Endothelial cell of umbilical vein (primary cell): Measurements from ENCODE around the gene PLA2G2D. TPM values are rescaled to one million over a fixed set of nuclear protein-coding genes. Genes with fewer than 3 reads are reported as not detected.

ENCODE experiments used
- BruUV-seq: library from RNA; stranded (reverse); fragments of 400-500 nt; replicated peaks from 2 replicates; lab custom pipeline; 2021; lab: Mats Ljungman, UMichigan
- CTCF ChIA-PET: fragments of 300-600, 350-600 bp; sonication (Branson Sonifier 250); formaldehyde crosslinking; loops from one replicate; lab custom pipeline; 2021; ENCODE audit warnings: antibody characterized with exemption, inconsistent platforms; lab: Charles Lee
- POLR2A ChIA-PET: fragments of 300-600, 350-600 bp; sonication (Branson Sonifier 250); formaldehyde crosslinking; loops from one replicate; lab custom pipeline; 2021; ENCODE audit warnings: antibody characterized with exemption, inconsistent platforms; lab: Charles Lee
- DNase-seq: peaks from one replicate; pipeline ENCODE4 v3.0.0-alpha.2; 2011; ENCODE audit warnings: low read depth, low spot score
- FAIRE-seq: peaks from 2 replicates; lab custom pipeline; 2011; peaks lifted over from hg19 to GRCh38; lab: Jason Lieb, UNC
- H2AFZ ChIP-seq: 2 replicates; pipeline ENCODE4 v1.6.0; 2012; ENCODE audit warnings: low read depth, low read length, control low read depth, inconsistent platforms
- H3K27ac ChIP-seq: 2 replicates; pipeline ENCODE4 v1.5.1; 2011; ENCODE audit warnings: low read depth, mild to moderate bottlenecking, control low read depth, low read length, moderate library complexity; ENCODE audit not compliant: insufficient read depth
- H3K27me3 ChIP-seq, 2 experiments: 2 replicates each; pipeline versions ENCODE4 v1.6.0 to v1.6.1; 2011; ENCODE audit warnings: low read length in 2 of 2, mixed read lengths in 1 of 2; ENCODE audit not compliant: control insufficient read depth in 2 of 2, insufficient read depth in 2 of 2
- H3K36me3 ChIP-seq, 2 experiments: 2 replicates in 1 of 2; 3 replicates in 1 of 2; pipeline ENCODE4 v1.5.1; 2011; ENCODE audit warnings: low read length in 2 of 2, mild to moderate bottlenecking in 1 of 2, moderate library complexity in 1 of 2; ENCODE audit not compliant: control insufficient read depth in 2 of 2, insufficient read depth in 2 of 2; ENCODE audit errors: extremely low read depth in 1 of 2
- H3K4me1 ChIP-seq: 3 replicates; pipeline ENCODE4 v1.5.1; 2011; ENCODE audit warnings: mild to moderate bottlenecking, low read length; ENCODE audit not compliant: control insufficient read depth, insufficient read depth; ENCODE audit errors: extremely low read depth
- H3K4me2 ChIP-seq: 2 replicates; pipeline ENCODE4 v1.6.1; 2011; ENCODE audit warnings: low read length, control low read depth, mixed read lengths; ENCODE audit not compliant: insufficient read depth
- H3K4me3 ChIP-seq, 3 experiments: fragments of 200-600 bp in 1 of 3; sonication (generic), shearing (Covaris generic) in 1 of 3; replicated peaks in 1 of 3; 2 replicates each; pipeline ENCODE4 v1.5.1; 2011 to 2016; ENCODE audit warnings: control low read depth in 3 of 3, low read length in 3 of 3, mild to moderate bottlenecking in 2 of 3, inconsistent platforms in 1 of 3, low read depth in 1 of 3, moderate library complexity in 1 of 3; ENCODE audit not compliant: insufficient read depth in 1 of 3
- H3K79me2 ChIP-seq: 2 replicates; pipeline ENCODE4 v1.6.0; 2012; ENCODE audit warnings: low read length, inconsistent platforms; ENCODE audit not compliant: control insufficient read depth, insufficient read depth
- H3K9ac ChIP-seq: replicated peaks from 2 replicates; pipeline ENCODE3; 2011; ENCODE audit warnings: low read length, control low read depth; ENCODE audit not compliant: insufficient read depth; ENCODE audit errors: extremely low read depth
- H3K9me1 ChIP-seq: replicated peaks from 3 replicates; pipeline ENCODE4 v1.6.0; 2011; ENCODE audit warnings: mild to moderate bottlenecking, low read length; ENCODE audit not compliant: control insufficient read depth, insufficient read depth; ENCODE audit errors: extremely low read depth
- H3K9me3 ChIP-seq: replicated peaks from 2 replicates; pipeline ENCODE4 v1.5.1; 2012; ENCODE audit warnings: low read length, inconsistent platforms; ENCODE audit not compliant: control insufficient read depth, insufficient read depth
- H4K20me1 ChIP-seq: replicated peaks from 2 replicates; pipeline ENCODE3; 2011; ENCODE audit warnings: mild to moderate bottlenecking, low read length; ENCODE audit not compliant: control insufficient read depth, insufficient read depth; ENCODE audit errors: extremely low read depth
- EZH2 ChIP-seq: IDR thresholded peaks from 2 replicates; pipeline ENCODE4 v1.6.1; 2012; ENCODE audit warnings: borderline replicate concordance, low read depth, mild to moderate bottlenecking, moderate library complexity, low read length, inconsistent platforms; ENCODE audit not compliant: severe bottlenecking
- GATA2 ChIP-seq: IDR thresholded peaks from 2 replicates; pipeline ENCODE4 v1.7.0; 2011; ENCODE audit warnings: low read depth, mild to moderate bottlenecking, moderate library complexity, mixed read lengths, low read length; ENCODE audit not compliant: insufficient read length, insufficient read depth
- JUN ChIP-seq: IDR thresholded peaks from 2 replicates; pipeline ENCODE4 v1.6.1; 2011; ENCODE audit warnings: borderline replicate concordance, low read depth; ENCODE audit not compliant: insufficient read length, insufficient read depth
- MAX ChIP-seq: IDR thresholded peaks from 2 replicates; pipeline ENCODE4 v1.6.1; 2011; ENCODE audit not compliant: insufficient read depth, insufficient read length
- MYC ChIP-seq: IDR thresholded peaks from one replicate; pipeline ENCODE4 v1.6.1; 2011; ENCODE audit warnings: mild to moderate bottlenecking, low read depth, low read length
- POLR2AphosphoS5 ChIP-seq: IDR thresholded peaks from 2 replicates; pipeline ENCODE4 v1.6.1; 2012; ENCODE audit warnings: low read depth, mild to moderate bottlenecking, control low read depth, low read length, moderate library complexity; ENCODE audit not compliant: insufficient read depth
- dilution Hi-C: fragments of 300-500 bp; cut with MboI; formaldehyde crosslinking; loops from one replicate; pipeline ENCODE4 v1.15.0; 2019; ENCODE audit warnings: low sequenced_read_pairs; ENCODE audit not compliant: extremely low pct_ligation_motif_present
- intact Hi-C: fragments of 100-400 bp; cut with micrococcal nuclease; formaldehyde crosslinking; loops from one replicate; pipeline ENCODE4 v1.10.0; 2022
- polyA plus RNA-seq, 4 experiments: library from polyadenylated mRNA; depleted of rRNA in 3 of 4; stranded (reverse) in 3 of 4; unstranded in 1 of 4; fragments of >200 nt; gene quantifications; 2 replicates each; pipeline versions ENCODE4 v1.2.1 to v1.2.3, GENCODE V29; 2011 to 2012; ENCODE audit warnings: missing spikeins in 1 of 4
- total RNA-seq: library from RNA; stranded (reverse); gene quantifications from 2 replicates; pipeline ENCODE4 v1.2.3, GENCODE V29; 2021

PLA2G2D gene
- total and polyA plus RNA-seq, 2 donors (not counting 3 experiments of a cell fraction or from before 2014, with no cell fraction given): not detected

GRCh38 chr1:20142001-20142710, 22.8 kb upstream of the PLA2G2D start:
- intact Hi-C loops: no loop called here
- Histone ChIP-seq H3K27me3 (no peaks in the 10 kb centered on the region), H4K20me1 (no peaks in the 10 kb centered on the region), H2AFZ (no peak overlapping the region), H3K4me3 (no peak overlapping the region), H3K9me3 (no peaks in the 10 kb centered on the region), H3K27ac (no peak overlapping the region), H3K79me2 (no peaks in the 10 kb centered on the region), H3K36me3 (no peaks in the 10 kb centered on the region), H3K4me2 (no peak overlapping the region), H3K9me1 (no peaks in the 10 kb centered on the region), H3K4me1 (no peaks in the 10 kb centered on the region), H3K9ac (no peak overlapping the region)
- BruUV-seq: no TSS peak
- ChIA-PET CTCF (no interaction called here), POLR2A (no interaction called here)
- TF ChIP-seq POLR2AphosphoS5: no peak
- no peak for TF ChIP-seq MAX
- no peak for DNase-seq
- dilution Hi-C loops: no loop called here
- FAIRE-seq: no peak

GRCh38 chr1:20141466-20141865, 22.1 kb upstream of the PLA2G2D start:
- H3K9me3 ChIP-seq: no peaks in the 10 kb centered on the region
- H3K27ac ChIP-seq: no peak overlapping the region
- BruUV-seq: no TSS peak
- ChIA-PET POLR2A (no interaction called here), CTCF (no interaction called here)
- no peaks in the 10 kb centered on the region for H4K20me1 ChIP-seq
- H3K4me2 ChIP-seq: no peak overlapping the region
- TF ChIP-seq MYC (no peak), GATA2 (no peak), MAX (no peak), EZH2 (no peak), POLR2AphosphoS5 (no peak), JUN (no peak)
- no peaks in the 10 kb centered on the region for H3K27me3 ChIP-seq
- no peak overlapping the region for H2AFZ ChIP-seq
- FAIRE-seq: no peak
- intact Hi-C loops: no loop called here
- H3K4me3 ChIP-seq: no peak overlapping the region
- H3K9me1 ChIP-seq: no peaks in the 10 kb centered on the region
- dilution Hi-C loops: no loop called here
- no peaks in the 10 kb centered on the region for H3K79me2 ChIP-seq
- DNase-seq: no peak
- no peak overlapping the region for H3K9ac ChIP-seq
- H3K36me3 ChIP-seq: no peaks in the 10 kb centered on the region
- no peaks in the 10 kb centered on the region for H3K4me1 ChIP-seq
